NCI-H2196 treated with DMSO at 0.1 percent for 48 hours (cell line): ENCODE data around the gene POM121L12.

ENCODE experiments used
- DNase-seq: peaks from one replicate; lab custom pipeline; 2025; ENCODE audit not compliant: unreplicated experiment; lab: John Stamatoyannopoulos, UW

POM121L12 gene

DNA sequence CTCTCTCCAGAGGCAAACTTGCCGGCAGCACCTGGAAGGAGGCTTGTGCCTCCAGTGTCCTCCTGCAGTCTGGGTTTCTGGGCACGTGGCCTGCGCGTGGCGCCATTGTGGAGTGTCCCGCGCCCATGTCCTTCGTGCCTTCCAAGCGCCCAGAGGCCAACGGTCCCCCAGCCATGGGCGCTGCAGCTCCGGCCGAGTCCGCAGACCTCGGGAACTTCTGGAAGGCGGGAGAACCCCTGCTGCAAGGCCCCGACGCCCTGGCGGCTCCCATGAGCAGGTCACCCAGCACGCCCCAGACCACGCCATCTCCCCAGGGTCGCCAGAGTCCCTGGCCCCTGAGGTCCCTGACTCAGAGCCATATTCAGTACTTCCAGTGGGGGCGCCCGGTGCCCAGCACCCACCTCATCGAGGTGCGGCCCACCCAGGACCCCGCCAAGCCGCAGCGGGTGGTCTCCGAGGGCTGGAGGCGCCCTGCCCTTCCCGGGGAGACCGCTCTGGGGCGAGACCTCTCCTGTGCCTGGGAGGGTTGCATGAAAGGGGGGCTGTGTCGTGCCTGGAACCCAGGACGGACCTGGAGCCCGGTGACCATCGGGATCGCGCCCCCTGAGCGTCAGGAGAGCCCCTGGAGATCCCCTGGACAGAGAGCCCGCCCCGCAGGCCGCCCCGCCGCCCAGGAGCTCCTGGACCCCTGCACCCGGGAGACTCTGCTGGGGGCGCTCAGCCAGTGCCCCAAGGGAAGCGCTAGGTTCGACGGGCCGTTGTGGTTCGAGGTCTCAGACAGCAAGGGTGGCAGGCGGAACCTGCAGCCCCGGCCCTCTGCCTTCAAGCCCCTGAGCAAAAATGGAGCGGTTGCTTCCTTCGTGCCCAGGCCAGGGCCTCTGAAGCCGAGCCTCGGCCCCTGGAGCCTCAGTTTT, at the start of gene POM121L12:
POM121L12 (plus strand) TSS at position 135 of the 914 bp plus-strand sequence; CDS start at position 174, 39 bp downstream.
- no peak for DNase-seq

- no peak for DNase-seq
Observed at GRCh38 chr7:52992001-52992400, 43.4 kb upstream of the POM121L12 start.

DNA sequence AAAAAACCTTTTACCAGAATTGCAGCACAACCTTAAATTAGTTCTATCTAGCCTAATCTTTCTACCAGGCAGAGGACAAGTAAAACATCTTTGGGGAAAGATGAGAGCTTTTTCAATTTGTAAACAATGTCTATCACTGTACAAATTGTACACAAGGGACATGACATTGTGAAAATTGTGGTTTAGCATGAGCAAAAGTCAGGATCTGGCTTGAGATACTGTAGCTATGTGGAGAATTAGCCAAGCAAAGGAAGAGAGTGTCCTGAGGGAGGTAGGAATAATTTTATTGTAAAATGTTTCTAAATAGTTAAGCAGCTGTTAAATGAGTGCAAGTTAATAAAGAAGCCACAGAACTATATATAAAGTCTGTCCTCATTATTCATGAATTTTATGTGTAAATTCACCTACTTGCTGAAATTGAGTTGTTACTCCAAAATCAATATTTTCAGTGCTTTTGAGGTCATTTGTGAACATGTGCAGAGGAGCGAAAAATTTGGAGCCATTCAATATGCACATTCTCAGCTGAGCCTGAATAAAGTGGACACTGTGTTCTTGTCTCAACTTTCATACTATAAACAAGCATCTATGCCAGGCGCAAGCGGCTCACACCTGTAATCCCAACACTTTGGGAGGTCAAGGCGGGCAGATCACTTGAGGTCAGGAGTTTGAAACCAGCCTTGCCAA, 42.8 kb upstream of the POM121L12 start:
- no peak for DNase-seq

- no peak for DNase-seq
Observed at GRCh38 chr7:52995676-52996075, 39.8 kb upstream of the POM121L12 start.

- DNase-seq: no peak
Observed at GRCh38 chr7:53001221-53001620, 34.2 kb upstream of the POM121L12 start.

DNA sequence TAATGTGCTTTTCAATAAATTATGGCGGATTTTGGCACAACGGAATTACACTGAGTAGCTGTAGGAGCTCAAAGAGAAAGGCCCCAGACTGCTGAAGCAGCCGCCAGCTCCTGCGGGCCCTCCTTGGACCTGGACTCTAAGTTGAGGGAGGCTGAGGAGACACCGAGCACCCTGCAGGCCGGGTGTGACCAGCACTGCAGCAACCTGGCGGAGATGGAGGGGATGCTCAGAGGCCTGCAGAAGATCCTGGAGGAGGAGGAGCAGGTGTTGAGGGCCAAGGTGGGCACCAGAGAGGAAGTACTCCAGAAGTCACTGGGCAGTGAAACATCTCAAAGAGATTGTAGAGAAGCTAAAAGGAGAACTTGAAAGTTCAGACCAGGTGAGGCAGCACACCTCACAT, 33.0 kb upstream of the POM121L12 start:
- DNase-seq: no peak

GRCh38 chr7:53003653-53004445, 31.6 kb upstream of the POM121L12 start:
- DNase-seq: no peak

GRCh38 chr7:53013925-53014324, 21.5 kb upstream of the POM121L12 start:
- DNase-seq: no peak

GRCh38 chr7:53015463-53015862, 20.0 kb upstream of the POM121L12 start:
- no peak for DNase-seq

DNA sequence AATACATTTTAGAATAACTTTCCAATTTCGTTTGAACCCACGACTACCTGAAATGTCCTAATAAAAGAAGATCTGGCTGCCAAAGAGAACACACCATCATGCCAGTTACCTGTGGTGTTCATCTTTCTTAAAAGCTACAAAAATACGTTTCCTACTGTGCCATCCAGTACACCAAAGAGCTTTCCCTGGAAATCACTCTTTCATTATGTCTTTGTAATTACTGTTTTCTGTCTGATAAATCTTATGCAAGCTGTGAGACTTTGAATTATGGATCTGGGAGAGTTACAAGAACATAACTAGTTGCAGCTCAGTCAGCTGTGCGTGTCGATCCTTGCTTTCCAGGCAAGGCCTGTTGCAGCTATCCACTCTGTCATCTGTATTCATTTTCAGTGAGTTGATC, 12.5 kb upstream of the POM121L12 start:
- no peak for DNase-seq

DNA sequence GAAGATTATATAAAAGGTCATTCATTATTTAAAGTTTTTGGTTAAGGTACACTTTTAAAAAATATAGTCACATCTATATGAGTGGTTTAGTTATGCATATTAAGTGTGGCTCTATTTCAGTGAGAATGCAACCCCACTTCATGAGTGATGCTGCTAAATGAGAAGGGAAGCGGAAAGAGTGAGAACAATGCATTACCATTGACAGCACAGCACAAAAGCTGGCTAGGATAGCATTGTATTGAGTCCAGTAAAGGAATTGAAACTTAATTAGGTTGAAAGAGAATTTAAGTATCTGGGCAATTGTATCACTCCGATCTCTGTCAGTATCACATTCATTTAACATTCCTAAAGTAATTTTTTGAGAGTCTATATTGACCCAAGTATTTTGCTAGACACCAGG, 13.2 kb downstream of the POM121L12 start:
- DNase-seq: no peak

DNA sequence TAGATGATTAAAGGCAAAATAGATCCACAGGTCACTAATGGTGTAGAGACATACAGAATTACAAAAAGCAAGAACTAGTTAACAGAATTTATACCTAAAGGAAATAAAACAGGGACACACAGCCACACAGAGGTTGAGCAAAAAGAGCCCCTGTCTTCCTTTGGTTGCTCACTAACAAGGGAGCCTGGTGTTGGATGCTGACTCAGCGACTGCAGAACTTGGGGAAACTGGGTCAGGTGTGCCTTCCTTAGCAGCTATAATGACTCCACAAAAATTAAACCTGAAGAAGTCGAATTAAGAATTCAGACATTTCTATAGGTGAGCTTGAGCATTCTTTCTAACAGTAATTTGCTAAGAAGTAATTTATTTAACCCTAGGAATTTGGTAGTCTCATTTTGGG, 15.0 kb downstream of the POM121L12 start:
- DNase-seq: no peak

GRCh38 chr7:53059591-53059990, 24.2 kb downstream of the POM121L12 start:
- DNase-seq: no peak

DNA sequence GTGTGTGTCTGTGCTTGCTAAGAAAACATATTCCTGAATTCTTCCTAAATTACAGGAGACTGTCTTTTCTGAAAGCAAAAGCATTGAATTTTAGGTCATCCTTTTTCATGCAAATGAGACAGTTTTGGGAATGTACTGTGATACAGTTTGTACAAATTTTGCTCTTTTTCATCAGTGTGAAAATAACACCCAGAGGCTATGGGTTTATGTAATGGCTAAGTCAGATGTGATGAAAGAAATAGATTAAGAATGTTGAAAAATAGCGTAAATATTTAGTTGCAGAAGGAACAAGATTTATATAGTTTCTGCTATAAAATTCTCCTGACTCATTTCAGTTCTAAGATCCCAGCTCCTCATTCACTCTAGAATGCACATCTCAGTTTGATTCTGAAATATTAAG, 24.6 kb downstream of the POM121L12 start:
- DNase-seq: no peak

- no peak for DNase-seq
Observed at GRCh38 chr7:53062796-53063195, 27.4 kb downstream of the POM121L12 start.

DNA sequence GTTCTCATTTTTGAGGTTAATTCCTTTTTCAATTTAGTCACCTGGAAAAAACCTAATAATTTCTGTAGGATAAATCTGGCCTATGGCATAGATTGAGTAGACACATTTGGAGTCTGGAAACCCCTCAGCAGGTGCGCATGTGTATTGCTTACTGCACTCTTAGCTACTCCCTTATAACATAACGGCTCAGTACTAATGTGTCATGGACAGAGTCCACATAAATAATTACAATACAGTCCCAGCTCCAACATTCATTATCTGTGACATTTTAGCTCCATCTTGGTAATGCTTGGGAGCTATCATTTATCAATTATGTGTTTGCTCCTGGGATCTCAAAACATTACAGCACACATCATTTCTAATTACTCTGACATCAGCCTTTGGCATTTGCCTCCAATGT, 33.2 kb downstream of the POM121L12 start:
- DNase-seq: no peak

GRCh38 chr7:53070883-53071282, 35.5 kb downstream of the POM121L12 start:
- DNase-seq: no peak
